CD1c-positive myeloid dendritic cell (primary cell): ENCODE results near the gene GATB.

ENCODE experiments used
- DNase-seq: peaks from one replicate; pipeline ENCODE4 v3.0.0-alpha.2; 2016; ENCODE audit errors: extremely low spot score

Gene GATB

GRCh38 chr4:151700566-151701316, 60.1 kb downstream of the GATB start:
- no peak for DNase-seq

- no peak for DNase-seq
Observed at GRCh38 chr4:151698213-151698612, 62.6 kb downstream of the GATB start.

GRCh38 chr4:151694961-151695720, 65.7 kb downstream of the GATB start:
- DNase-seq: no peak

GRCh38 chr4:151692821-151693673, 67.8 kb downstream of the GATB start:
- no peak for DNase-seq

GRCh38 chr4:151692443-151692782, 68.4 kb downstream of the GATB start:
- no peak for DNase-seq

- no peak for DNase-seq
Observed at GRCh38 chr4:151691639-151692442, 69.0 kb downstream of the GATB start.

- no peak for DNase-seq
Observed at GRCh38 chr4:151690876-151691275, 69.9 kb downstream of the GATB start.

- no peak for DNase-seq
Observed at GRCh38 chr4:151690164-151690870, 70.5 kb downstream of the GATB start.

GRCh38 chr4:151689211-151689991, 71.4 kb downstream of the GATB start:
- DNase-seq: no peak

GRCh38 chr4:151688785-151689043, 72.1 kb downstream of the GATB start:
- no peak for DNase-seq

- DNase-seq: no peak
Observed at GRCh38 chr4:151688003-151688784, 72.6 kb downstream of the GATB start.

- DNase-seq: no peak
Observed at GRCh38 chr4:151687021-151687640, 73.7 kb downstream of the GATB start.

- DNase-seq: no peak
Observed at GRCh38 chr4:151685303-151685702, 75.5 kb downstream of the GATB start.

- no peak for DNase-seq
Observed at GRCh38 chr4:151681085-151681484, 79.7 kb downstream of the GATB start.

GRCh38 chr4:151679231-151679630, 81.6 kb downstream of the GATB start:
- DNase-seq: no peak

- no peak for DNase-seq
Observed at GRCh38 chr4:151678048-151678872, 82.5 kb downstream of the GATB start.

- no peak for DNase-seq
Observed at GRCh38 chr4:151677193-151677592, 83.6 kb downstream of the GATB start.

- no peak for DNase-seq
Observed at GRCh38 chr4:151676301-151676700, 84.5 kb downstream of the GATB start.
